HepG2 (cell line): ENCODE results near the gene TRPM6. TPM values are rescaled to one million over a fixed set of nuclear protein-coding genes. Genes with fewer than 3 reads are reported as not detected.

ENCODE experiments used
- ATAC-seq: fragments of 200-7000 bp; cut with Tn5 transposase; 3 replicates; pipeline ENCODE4 v1.9.1; 2020; ENCODE audit warnings: mild to moderate bottlenecking, moderate library complexity
- BruUV-seq: library from RNA; stranded (reverse); fragments of 400-500 nt; replicated peaks from 2 replicates; lab custom pipeline; 2021; lab: Mats Ljungman, UMichigan
- CTCF ChIA-PET: fragments of 300-600 bp; formaldehyde crosslinking; extraction: SDS; loops from one replicate; lab custom pipeline; 2021; ENCODE audit warnings: low total read pairs, inconsistent platforms, low intra/inter-chr PET ratio; lab: Yijun Ruan, JAX
- POLR2A ChIA-PET: fragments of 350-600 bp; sonication (Branson Sonifier 250); formaldehyde crosslinking; loops from one replicate; lab custom pipeline; 2020; ENCODE audit warnings: antibody characterized with exemption, inconsistent platforms; lab: Yijun Ruan, JAX
- DNase-seq: peaks from one replicate; pipeline ENCODE4 v3.0.0-alpha.2; 2015; ENCODE audit warnings: low spot score
- FAIRE-seq: peaks from 3 replicates; lab custom pipeline; 2011; peaks lifted over from hg19 to GRCh38; lab: Jason Lieb, UNC
- H2AFZ ChIP-seq: one replicate; pipeline ENCODE4 v1.6.1; 2011; ENCODE audit warnings: low read length, inconsistent platforms
- H3K27ac ChIP-seq: fragments of 300-600 bp; 3 replicates; pipeline ENCODE4 v1.8.0; 2011; ENCODE audit warnings: mixed run types, mild to moderate bottlenecking, mixed read lengths, low read length, inconsistent platforms; ENCODE audit not compliant: insufficient read depth; ENCODE audit errors: extremely low read length
- H3K27me3 ChIP-seq, 2 experiments: fragments of 200-600 bp in 1 of 2; 2 replicates in 1 of 2; 3 replicates in 1 of 2; pipeline versions ENCODE4 v1.6.0 to v1.8.0; 2011; ENCODE audit warnings: low read length in 2 of 2, mild to moderate bottlenecking in 2 of 2, moderate library complexity in 2 of 2, inconsistent platforms in 1 of 2; ENCODE audit not compliant: insufficient read depth in 2 of 2, control insufficient read depth in 1 of 2
- H3K36me3 ChIP-seq, 2 experiments: fragments of 200-600 bp in 1 of 2; replicated peaks in 1 of 2; 2 replicates in 1 of 2; 3 replicates in 1 of 2; pipeline versions ENCODE4 v1.5.1 to v1.8.0; 2011; ENCODE audit warnings: low read length in 2 of 2, inconsistent platforms in 1 of 2; ENCODE audit not compliant: insufficient read depth in 2 of 2, control insufficient read depth in 1 of 2
- H3K4me1 ChIP-seq: 2 replicates; pipeline ENCODE4 v1.5.1; 2012; ENCODE audit warnings: low read length, inconsistent platforms; ENCODE audit not compliant: insufficient read depth
- H3K4me2 ChIP-seq: 2 replicates; pipeline ENCODE4 v1.6.0; 2011; ENCODE audit warnings: low read depth, low read length, inconsistent platforms
- H3K4me3 ChIP-seq, 3 experiments: fragments of 200-600 bp in 1 of 3; sonication (generic), shearing (Covaris generic) in 1 of 3; replicated peaks in 1 of 3; 2 replicates each; pipeline ENCODE4 v1.5.1; 2011 to 2016; ENCODE audit warnings: low read length in 3 of 3, inconsistent platforms in 2 of 3, low read depth in 2 of 3, mild to moderate bottlenecking in 2 of 3, control low read depth in 1 of 3, mixed read lengths in 1 of 3; ENCODE audit not compliant: insufficient read depth in 1 of 3
- H3K79me2 ChIP-seq: one replicate; pipeline ENCODE4 v1.6.1; 2011; ENCODE audit warnings: low read length, inconsistent platforms; ENCODE audit not compliant: insufficient read depth
- H3K9ac ChIP-seq: 2 replicates; pipeline ENCODE4 v1.6.0; 2011; ENCODE audit warnings: mild to moderate bottlenecking, low read depth, low read length, inconsistent platforms; ENCODE audit not compliant: insufficient read depth
- H3K9me3 ChIP-seq: 2 replicates; pipeline ENCODE4 v1.5.1; 2012; ENCODE audit warnings: mild to moderate bottlenecking, low read length
- H4K20me1 ChIP-seq: 2 replicates; pipeline ENCODE4 v1.6.0; 2011; ENCODE audit warnings: inconsistent platforms, mild to moderate bottlenecking, low read length, moderate library complexity; ENCODE audit not compliant: insufficient read depth
- ADNP ChIP-seq: sonication (generic); formaldehyde crosslinking; IDR thresholded peaks from 2 replicates; pipeline ENCODE4 v1.4.0; 2020; ENCODE audit warnings: missing genetic modification reagents
- ATF5 ChIP-seq: sonication (generic); formaldehyde crosslinking; IDR thresholded peaks from 2 replicates; pipeline ENCODE4 v1.4.0; 2020; ENCODE audit warnings: mild to moderate bottlenecking, low read depth, missing genetic modification reagents
- EZH2 ChIP-seq: conservative IDR thresholded peaks from 2 replicates; pipeline ENCODE4 v1.6.1; 2012; ENCODE audit warnings: mild to moderate bottlenecking, low read depth, low read length, moderate library complexity
- FOSL1 ChIP-seq: sonication (generic); formaldehyde crosslinking; IDR thresholded peaks from 2 replicates; pipeline ENCODE4 v1.9.0; 2021; ENCODE audit warnings: missing genetic modification reagents, borderline replicate concordance
- GZF1 ChIP-seq: sonication (generic); formaldehyde crosslinking; IDR thresholded peaks from 2 replicates; pipeline ENCODE4 v1.5.1; 2020; ENCODE audit warnings: mild to moderate bottlenecking, missing genetic modification reagents
- HOMEZ ChIP-seq: IDR thresholded peaks from 2 replicates; pipeline ENCODE4 v1.6.1; 2016; ENCODE audit warnings: low read depth
- MZF1 ChIP-seq: sonication (generic); formaldehyde crosslinking; IDR thresholded peaks from 2 replicates; pipeline ENCODE4 v1.8.1; 2023; ENCODE audit warnings: mild to moderate bottlenecking, missing genetic modification reagents, borderline replicate concordance
- PITX1 ChIP-seq: sonication (generic); formaldehyde crosslinking; IDR thresholded peaks from 2 replicates; pipeline ENCODE4 v1.5.1; 2020; ENCODE audit warnings: mild to moderate bottlenecking, missing genetic modification reagents
- RCOR2 ChIP-seq: IDR thresholded peaks from 2 replicates; pipeline ENCODE4 v1.6.1; 2016; ENCODE audit warnings: missing biosample characterization, missing genetic modification reagents
- ZNF563 ChIP-seq: sonication (generic); formaldehyde crosslinking; IDR thresholded peaks from 2 replicates; pipeline ENCODE4 v1.8.0; 2022; ENCODE audit warnings: mild to moderate bottlenecking, moderate library complexity, missing genetic modification reagents
- WGBS: methylation state at CpG from one replicate; pipeline ENCODE4 v1.1.6; 2017; ENCODE audit warnings: low lambda C conversion rate; 5-methylcytosine and 5-hydroxymethylcytosine counted together
- in situ Hi-C: cut with HindIII; loops from 2 replicates; pipeline ENCODE4 v1.10.0; 2017; ENCODE audit warnings: low pct_unique_long_range_greater_than_20kb; ENCODE audit not compliant: extremely low pct_ligation_motif_present
- intact Hi-C: fragments of 100-400 bp; cut with micrococcal nuclease; formaldehyde crosslinking; loops from one replicate; pipeline ENCODE4 v1.10.0; 2022; ENCODE audit not compliant: unreplicated experiment
- polyA plus RNA-seq, 8 experiments: library from polyadenylated mRNA; depleted of rRNA in 3 of 8; stranded (reverse) in 7 of 8; unstranded in 1 of 8; fragments of >200 nt; fragmentation: Illumina TruSeq in 4 of 8; extraction: Trizol in 4 of 8; gene quantifications; 2 replicates each; pipeline versions ENCODE4 v1.2.1 to v1.2.3, GENCODE V29; 2011 to 2016; ENCODE audit warnings: low read depth in 4 of 8, missing spikeins in 1 of 8, mixed read lengths in 1 of 8; ENCODE audit not compliant: insufficient read depth in 1 of 8
- total RNA-seq, 5 experiments: library from RNA; depleted of rRNA; stranded (reverse); fragments of >200 nt; fragmentation: Illumina TruSeq; extraction: Trizol; gene quantifications; 2 replicates each; pipeline ENCODE4 v1.2.3, GENCODE V29; 2016; ENCODE audit warnings: low read depth in 1 of 5

TRPM6 gene
- total and polyA plus RNA-seq, 2 of the 13 experiments (the other 11 are each of a cell fraction or from before 2014, with no cell fraction given): 0.01 to 0.09 TPM

GRCh38 chr9:74755355-74755754 lies 132.4 kb downstream of the TRPM6 start:
- FAIRE-seq: no peak
- Histone ChIP-seq H3K4me3 (no peak overlapping the region), H4K20me1 (no peaks in the 10 kb centered on the region), H3K4me1 (no peaks in the 10 kb centered on the region), H3K27ac (no peak overlapping the region), H3K79me2 (no peaks in the 10 kb centered on the region), H3K27me3 (no peaks in the 10 kb centered on the region), H3K9me3 (no peaks in the 10 kb centered on the region), H2AFZ (no peak overlapping the region), H3K9ac (no peak overlapping the region), H3K36me3 (no peaks in the 10 kb centered on the region), H3K4me2 (no peak overlapping the region)
- ATAC-seq: no peak
- no peak for DNase-seq
- no TSS peak for BruUV-seq
- CTCF ChIA-PET: no interaction called here
- in situ Hi-C loops (no loop called here), intact Hi-C loops (no loop called here)
- POLR2A ChIA-PET: no interaction called here
- no peak for TF ChIP-seq MZF1 (CRISPR knock-in tag)

- intact Hi-C loops: no loop called here
- no peak for TF ChIP-seq RCOR2 (CRISPR knock-in tag)
- WGBS: 16% methylated on average over 6 of the region's 6 CpGs
- no peak overlapping the region for H3K4me3 ChIP-seq
- H3K79me2 ChIP-seq: no peaks in the 10 kb centered on the region
- no peak overlapping the region for H3K27ac ChIP-seq
- H4K20me1 ChIP-seq: no peaks in the 10 kb centered on the region
- no peaks in the 10 kb centered on the region for H3K4me1 ChIP-seq
- no peak overlapping the region for H3K9ac ChIP-seq
- no TSS peak for BruUV-seq
- H3K4me2 ChIP-seq: no peak overlapping the region
- H3K36me3 ChIP-seq: no peaks in the 10 kb centered on the region
- DNase-seq (no peak), ATAC-seq (no peak), FAIRE-seq (no peak)
- in situ Hi-C loops: no loop called here
- H3K27me3 ChIP-seq: no peaks in the 10 kb centered on the region
- ChIA-PET POLR2A (no interaction called here), CTCF (no interaction called here)
- H3K9me3 ChIP-seq: no peaks in the 10 kb centered on the region
- H2AFZ ChIP-seq: no peak overlapping the region
Measured at GRCh38 chr9:74753650-74754049, 134.1 kb downstream of the TRPM6 start.

- in situ Hi-C loops: no loop called here
- FAIRE-seq: no peak
- TF ChIP-seq ZNF563 (CRISPR knock-in tag): no peak
- no peak for TF ChIP-seq HOMEZ (CRISPR knock-in tag)
- TF ChIP-seq EZH2: no peak
- no peak for TF ChIP-seq ADNP (CRISPR knock-in tag)
- TF ChIP-seq GZF1: no peak
- no peak for TF ChIP-seq ATF5 (CRISPR knock-in tag)
- TF ChIP-seq FOSL1: no peak
- TF ChIP-seq PITX1 (CRISPR knock-in tag): no peak
Measured at GRCh38 chr9:74748966-74749365, 138.8 kb downstream of the TRPM6 start.

More at GRCh38 chr9:74748966-74749365, 138.8 kb downstream of the TRPM6 start:
- ChIA-PET POLR2A (no interaction called here), CTCF (no interaction called here)
- no peak overlapping the region for H3K27ac ChIP-seq
- H4K20me1 ChIP-seq: no peaks in the 10 kb centered on the region
- ATAC-seq: no peak
- H3K79me2 ChIP-seq: no peaks in the 10 kb centered on the region
- 36% methylated on average over 4 of the region's 4 CpGs for WGBS
- intact Hi-C loops: no loop called here
- H3K27me3 ChIP-seq: no peaks in the 10 kb centered on the region
- H3K4me3 ChIP-seq: no peak overlapping the region
- no peaks in the 10 kb centered on the region for H3K9me3 ChIP-seq
- H3K4me2 ChIP-seq: no peak overlapping the region
- no peak overlapping the region for H3K9ac ChIP-seq
- no peaks in the 10 kb centered on the region for H3K36me3 ChIP-seq
- H3K4me1 ChIP-seq: no peaks in the 10 kb centered on the region
- no TSS peak for BruUV-seq
- no peak for DNase-seq
- H2AFZ ChIP-seq: no peak overlapping the region
